GM19438 (cell line): ENCODE measurements around the gene LRRC34.

Source experiments
- ATAC-seq: cut with Tn5 transposase; IDR thresholded peaks from one replicate; pipeline ENCODE4 v1.9.1; 2021; ENCODE audit warnings: low read depth; ENCODE audit not compliant: unreplicated experiment

LRRC34 gene

GRCh38 chr3:169812332-169813235 lies at the start of gene LRRC34, which contains the start of gene LRRIQ4:
Gene LRRC34, minus strand, starts transcription at chr3:169812904. Its CDS starts 356 bp downstream, at chr3:169812548.
Gene LRRIQ4, plus strand, starts transcription at chr3:169812870. Its CDS starts 9,052 bp downstream, at chr3:169821922.
- peak; percentile 68 for ATAC-seq

GRCh38 chr3:169861871-169862270 lies 49.2 kb upstream of the LRRC34 start:
- no peak for ATAC-seq

DNA sequence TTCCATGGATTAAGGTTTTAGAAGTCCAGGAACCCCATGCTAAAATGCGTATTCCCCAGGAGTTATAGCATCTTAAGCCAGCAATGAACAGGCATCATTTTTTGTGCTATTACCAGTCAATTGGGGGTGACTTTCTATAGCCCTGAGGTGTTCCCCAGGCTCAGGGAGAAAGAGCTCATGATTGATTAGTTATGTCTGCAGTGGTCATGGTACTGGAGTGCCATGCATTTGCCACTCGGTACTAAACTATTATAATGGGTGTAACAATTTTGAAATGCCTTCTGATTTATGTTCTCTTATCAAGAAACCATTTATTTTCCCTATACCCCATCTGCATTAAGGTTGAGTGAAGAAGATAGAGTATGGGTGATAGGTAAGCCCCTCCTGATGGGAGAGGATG lies 45.1 kb upstream of the LRRC34 start:
- ATAC-seq: no peak

DNA sequence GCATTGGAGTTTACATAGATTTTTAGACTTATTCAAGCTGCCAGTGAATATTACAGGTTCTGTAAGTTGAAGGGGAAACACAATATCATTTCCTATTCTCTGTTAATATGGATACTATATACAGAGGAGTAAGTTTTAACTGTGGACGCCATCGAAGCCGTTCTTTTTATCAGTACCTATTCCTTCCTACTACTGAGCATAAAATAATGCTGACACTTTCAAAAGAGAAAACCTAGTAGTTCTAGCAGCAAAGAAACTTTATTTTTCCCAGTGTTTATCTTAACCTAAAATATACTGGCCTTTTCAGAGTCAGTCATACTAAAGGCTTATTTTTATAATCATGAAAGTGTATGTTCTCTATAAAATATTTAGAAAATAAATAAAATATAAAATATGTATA lies 42.8 kb upstream of the LRRC34 start:
- ATAC-seq: no peak

DNA sequence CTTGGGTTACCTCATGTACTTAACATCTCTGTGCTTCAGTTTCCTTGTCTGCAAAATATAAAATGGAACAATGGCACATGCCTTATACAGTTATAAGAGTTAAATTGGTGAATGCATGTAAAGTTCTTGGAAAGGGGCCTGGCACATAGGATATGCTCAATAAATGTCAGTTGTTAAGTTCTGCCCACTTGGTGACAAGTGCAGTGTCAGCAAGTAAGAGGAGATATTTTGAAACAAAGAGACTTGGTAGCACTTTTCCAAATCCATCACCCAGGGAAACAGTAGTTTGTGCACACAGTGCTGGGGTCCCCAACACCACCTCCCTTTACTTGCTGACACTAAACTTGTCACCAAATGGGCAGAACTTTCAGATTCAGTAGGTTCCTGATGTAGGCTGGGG lies 37.9 kb upstream of the LRRC34 start:
- no peak for ATAC-seq

DNA sequence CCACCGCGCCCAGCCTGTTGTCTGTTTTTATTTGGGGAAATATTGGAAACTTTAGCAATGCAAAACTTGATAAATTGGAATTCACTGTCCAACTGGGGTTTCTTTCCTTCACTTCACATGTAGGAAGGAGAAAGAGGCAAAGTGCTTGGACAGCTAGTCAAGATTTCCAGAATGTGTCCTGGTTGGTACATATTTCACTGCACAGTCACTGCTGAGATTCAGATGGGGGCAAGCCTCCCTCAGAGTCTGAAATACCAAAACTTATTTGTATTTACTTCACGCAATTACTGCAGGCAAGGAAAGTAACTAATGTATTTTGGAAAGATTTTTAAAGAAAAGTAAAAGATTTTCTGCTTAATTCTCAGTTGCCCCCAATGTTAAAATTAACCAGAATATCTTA lies 36.0 kb upstream of the LRRC34 start:
- ATAC-seq: no peak

- ATAC-seq: no peak
Observed at GRCh38 chr3:169847896-169848295, 35.2 kb upstream of the LRRC34 start.

DNA sequence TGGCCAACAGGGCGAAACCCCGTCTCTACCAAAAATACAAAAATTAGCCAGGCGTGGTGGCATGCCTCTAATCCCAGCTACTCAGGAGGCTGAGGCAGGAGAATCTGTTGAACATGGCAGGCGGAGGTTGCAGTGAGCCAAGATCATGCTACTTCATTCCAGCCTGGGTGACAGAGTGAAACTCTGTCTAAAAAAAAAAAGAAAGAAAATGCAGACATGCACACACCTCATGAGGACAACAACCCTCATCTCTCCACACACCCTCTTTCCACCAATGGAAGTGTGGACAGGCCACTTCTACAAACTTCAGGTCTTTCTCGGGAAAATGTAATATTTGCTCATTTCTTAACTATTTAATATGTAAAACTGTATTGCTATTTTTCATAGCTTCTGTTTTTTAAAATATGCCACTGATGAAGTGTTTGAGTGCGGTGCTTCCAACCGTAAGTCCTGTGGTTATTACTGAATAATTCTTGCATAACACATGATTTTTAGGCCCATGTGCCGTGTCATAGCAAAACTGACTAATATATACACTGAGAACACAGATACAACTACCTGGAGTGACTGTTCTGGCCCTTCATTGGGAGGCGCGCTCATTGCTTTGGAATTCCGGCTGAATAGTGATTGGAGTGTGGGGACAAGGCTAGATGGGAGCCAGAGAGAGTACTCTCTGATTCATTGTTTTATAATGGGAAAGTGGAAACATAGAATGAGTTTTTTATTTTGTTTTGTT lies 33.9 kb upstream of the LRRC34 start:
- ATAC-seq: peak; percentile 96

DNA sequence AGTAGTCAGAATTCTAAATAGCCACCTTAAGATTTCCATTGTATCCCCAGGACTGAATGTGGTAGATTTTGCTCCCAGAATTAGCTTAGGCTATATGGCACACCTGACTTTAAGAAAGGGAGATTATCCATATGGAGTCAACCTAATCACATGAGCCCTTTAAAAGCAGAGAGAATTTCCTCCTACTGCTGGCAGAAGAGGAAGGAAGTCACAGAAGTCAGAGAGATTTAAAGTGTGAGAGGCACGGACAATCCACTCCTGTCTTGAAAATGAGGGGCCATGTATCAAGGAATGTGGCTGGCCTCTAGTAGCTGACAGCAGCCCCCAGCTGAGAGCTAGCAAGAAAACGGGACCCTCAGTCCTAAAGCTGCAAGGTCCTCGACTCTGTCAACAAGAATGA lies 30.3 kb upstream of the LRRC34 start:
- ATAC-seq: no peak

DNA sequence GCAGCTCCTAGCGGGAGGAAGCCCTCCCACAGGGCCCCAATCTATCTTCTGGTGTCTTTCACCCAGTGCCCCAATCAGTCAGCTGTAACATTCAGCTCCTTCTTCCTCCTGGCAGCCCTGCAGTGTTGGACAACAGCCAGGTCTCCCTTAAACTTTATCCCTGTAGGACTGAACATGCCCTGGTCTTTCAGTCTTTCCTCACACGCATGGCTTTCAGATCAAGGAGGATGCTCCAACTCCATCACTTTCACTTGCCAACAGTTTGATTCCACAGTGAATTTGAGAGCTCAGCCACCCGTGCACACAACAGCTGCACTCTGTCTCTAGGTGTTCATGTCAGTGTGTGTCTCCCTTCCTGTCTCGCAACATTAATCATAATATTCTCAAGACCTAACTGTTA lies 28.5 kb upstream of the LRRC34 start:
- no peak for ATAC-seq

DNA sequence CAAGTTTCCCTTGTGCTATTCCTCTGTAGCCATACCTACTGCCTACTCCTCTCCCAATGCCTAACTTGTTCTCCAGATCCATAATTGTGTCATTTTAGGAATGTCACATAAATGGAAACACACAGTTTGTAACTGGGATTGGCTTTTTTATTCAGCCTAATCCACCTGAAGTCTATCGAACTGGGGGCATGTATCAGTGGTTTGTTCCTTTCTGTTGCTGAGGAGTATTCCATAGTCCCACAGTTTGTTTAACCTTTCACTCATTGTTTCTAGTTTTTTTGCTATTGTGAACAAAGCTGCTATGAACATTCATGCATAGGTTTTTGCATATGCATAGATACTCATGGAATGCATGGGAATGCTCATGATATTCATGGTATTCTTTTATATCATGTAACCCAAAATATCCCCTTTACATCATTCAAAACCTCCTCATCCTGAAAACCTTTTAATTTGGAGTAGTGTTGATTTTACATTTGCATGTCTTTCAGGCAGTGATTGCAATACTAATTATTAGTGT lies 25.9 kb upstream of the LRRC34 start:
- no peak for ATAC-seq

DNA sequence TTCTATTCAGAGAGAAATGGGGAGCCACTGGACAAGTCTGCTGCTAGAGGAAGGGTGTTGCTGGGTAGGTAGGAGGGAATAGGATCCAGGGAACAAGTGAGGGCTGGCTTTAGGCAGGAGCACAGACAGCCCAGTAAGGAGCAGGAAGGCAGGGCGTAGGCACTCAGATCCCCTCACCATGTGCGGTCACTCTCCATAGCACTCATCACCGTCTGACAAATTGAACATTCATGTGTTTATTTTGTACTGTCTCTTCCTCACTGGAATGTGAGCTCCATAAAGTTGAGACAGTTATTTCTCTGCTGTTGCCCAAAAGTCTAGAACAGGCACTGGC lies 24.2 kb upstream of the LRRC34 start:
- ATAC-seq: no peak

DNA sequence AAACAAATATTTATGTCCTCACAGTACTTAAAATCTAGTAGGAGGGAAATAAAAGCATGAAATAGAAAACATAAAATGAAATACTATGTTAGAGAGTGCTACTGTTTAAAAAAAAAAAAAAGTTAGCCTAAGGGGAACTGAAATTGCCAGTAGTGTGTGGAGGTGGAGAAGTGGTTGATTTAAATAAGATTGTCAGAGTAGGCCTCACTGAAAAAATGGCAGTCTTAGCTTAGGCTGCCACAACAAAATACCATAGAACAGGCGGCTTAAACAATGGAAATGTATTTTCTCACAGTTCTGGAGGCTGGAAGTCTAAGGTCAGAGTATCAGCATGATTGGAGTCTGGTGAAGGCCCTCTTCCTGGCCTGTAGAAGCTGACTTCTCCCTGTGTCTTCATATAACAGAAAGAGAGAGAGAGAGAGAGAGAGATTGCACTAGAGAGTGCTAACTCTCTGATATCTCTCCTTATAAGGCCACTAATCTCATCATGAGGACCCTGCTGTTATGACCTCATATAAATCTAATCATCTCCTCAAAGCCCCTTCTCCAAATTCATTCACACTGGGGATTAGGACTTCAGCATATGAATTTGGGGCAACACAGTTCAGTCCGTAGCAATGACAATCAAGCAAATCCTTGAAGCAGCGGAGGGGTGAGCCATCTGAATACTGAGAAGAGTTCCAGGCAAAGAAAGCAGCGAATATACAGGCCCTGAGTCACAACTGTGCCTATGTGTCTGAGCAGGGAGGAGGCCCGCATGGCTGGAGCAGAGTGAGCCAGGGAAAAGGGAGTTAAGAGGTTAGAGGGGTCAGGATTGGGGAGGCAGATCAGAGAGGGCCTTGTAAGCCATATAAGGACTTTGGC lies 23.6 kb upstream of the LRRC34 start:
- peak; percentile 86 for ATAC-seq

- no peak for ATAC-seq
Observed at GRCh38 chr3:169835533-169835932, 22.8 kb upstream of the LRRC34 start.

- no peak for ATAC-seq
Observed at GRCh38 chr3:169827712-169828111, 15.0 kb upstream of the LRRC34 start.

- no peak for ATAC-seq
Observed at GRCh38 chr3:169825316-169825715, 12.6 kb upstream of the LRRC34 start.

GRCh38 chr3:169822983-169823382 lies 10.3 kb upstream of the LRRC34 start:
- no peak for ATAC-seq

- no peak for ATAC-seq
Observed at GRCh38 chr3:169822540-169822939, 9.8 kb upstream of the LRRC34 start.

GRCh38 chr3:169822091-169822490 lies 9.4 kb upstream of the LRRC34 start:
- no peak for ATAC-seq

DNA sequence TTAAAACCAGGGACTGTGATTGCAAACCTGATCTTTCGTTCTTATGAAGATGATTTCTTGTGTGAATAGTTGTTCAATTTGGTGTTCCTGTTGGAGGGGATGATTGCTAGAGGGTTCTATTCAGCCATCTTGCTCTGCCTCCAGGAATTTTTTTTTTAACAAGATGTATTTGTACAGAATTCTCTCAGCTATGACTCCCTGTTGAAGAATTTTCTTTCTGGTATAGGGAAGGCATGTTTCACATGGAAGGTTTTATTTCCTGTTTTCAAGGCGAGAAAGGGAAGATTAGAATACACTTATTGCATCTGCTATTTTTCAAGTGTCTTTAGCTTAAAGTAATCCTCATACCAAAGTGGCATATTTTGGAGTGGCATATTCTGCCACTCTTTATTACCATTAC lies 5.6 kb upstream of the LRRC34 start:
- ATAC-seq: no peak
